Heart left ventricle (tissue), 11 donors: ENCODE results near the gene ESM1. TPM values are rescaled to one million over a fixed set of nuclear protein-coding genes. Genes with fewer than 3 reads are reported as not detected.

ENCODE experiments used
- polyA plus RNA-seq, 2 donors: library from polyadenylated mRNA; stranded (reverse); fragments of 200-250 nt; gene quantifications; one replicate each; pipeline ENCODE4 v1.2.3, GENCODE V29; 2013
- total RNA-seq, 9 donors: library from RNA; depleted of rRNA in 2 of 9; stranded (reverse); fragments of >200 nt in 2 of 9; fragmentation: NEBNext Ultra II Directional in 3 of 9; extraction: Animal tissue kit (Norgen Biotek cat#: 25700) in 3 of 9; gene quantifications; one replicate each; pipeline versions ENCODE4 v1.1.0 to v1.2.4, GENCODE V29; 2016 to 2023
- donor health status: ischemic (EF 13 %, LVEDD 7.1; RV severe dilation, severe dysfunction).
- donor health status: healthy with polysubstance abuse.
- donor health status: DM: no; HTN: yes; CAD: no.
- donor health status: DM: no; HTN: no; CAD: no.
- donor health status: ischemic (EF 25% LVEDD 5.7; RV mildly dilated, moderate dysfunction).
- donor health status: healthy.
- donor health status: DM: yes; HTN: yes; CAD: no.
- donor health status: PGD.
- donor health status: nonischemic (EF 23%, LVEDD 6.1; RV moderate dilation, normal function).

The ESM1 gene
- total and polyA plus RNA-seq, 11 donors, result 0.23 to 3.8 (median 0.77) TPM; not detected in 5

Other genes with a start within 250 kb of the ESM1 start
- 1 to 10 TPM in 2 of 9 donors, under 1 TPM in 3, not detected in 4; 0.35 to 6.3 (median 0.55) TPM for gene GZMK, start 38.7 kb upstream of the ESM1 start, total RNA-seq
- gene GZMK, start 38.7 kb upstream of the ESM1 start, polyA plus RNA-seq, result under 1 TPM; 0.21 to 0.42 TPM
- gene GZMA, start 117.1 kb upstream of the ESM1 start, total RNA-seq, result 10 to 100 TPM in 1 of 9 donors, 1 to 10 TPM in 2, under 1 TPM in 4, not detected in 2; 0.23 to 17.9 (median 0.61) TPM
- 1 to 10 TPM in 1 of 2 donors, under 1 TPM in 1; 0.42 to 1.3 TPM for gene GZMA, start 117.1 kb upstream of the ESM1 start, polyA plus RNA-seq
- gene GPX8, start 174.6 kb upstream of the ESM1 start, total RNA-seq, result 10 to 100 TPM in 2 of 9 donors, 1 to 10 TPM in 7; 3.9 to 16.1 (median 5.1) TPM
- gene GPX8, start 174.6 kb upstream of the ESM1 start, polyA plus RNA-seq, result 10 to 100 TPM in 1 of 2 donors, 1 to 10 TPM in 1; 4.0 to 12.2 TPM
- not detected for gene CDC20B, start 187.6 kb upstream of the ESM1 start, total RNA-seq
- gene CDC20B, start 187.6 kb upstream of the ESM1 start, polyA plus RNA-seq, result not detected
- not detected for gene MCIDAS, start 241.7 kb upstream of the ESM1 start, total RNA-seq
- not detected for gene MCIDAS, start 241.7 kb upstream of the ESM1 start, polyA plus RNA-seq
- under 1 TPM in 2 of 9 donors, not detected in 7; 0.23 to 0.36 TPM for gene CCNO, start 248.0 kb upstream of the ESM1 start, total RNA-seq
- under 1 TPM in 1 of 2 donors, not detected in 1; 0.04 TPM for gene CCNO, start 248.0 kb upstream of the ESM1 start, polyA plus RNA-seq